T follicular helper cell (primary cell): ENCODE results near the gene ITGA3.

ENCODE experiments used
- DNase-seq: peaks from one replicate; pipeline ENCODE4 v3.0.0-alpha.2; 2020; ENCODE audit warnings: low read depth
- total RNA-seq, 2 experiments: gene quantifications; one replicate each; lab custom pipeline; 2026; lab: John Stamatoyannopoulos, UW

Gene ITGA3
- total RNA-seq = 15.3 to 37.4 reads per million in 2 experiments

- peak; percentile 44 for DNase-seq
Observed at GRCh38 chr17:50055426-50056216, at the start of gene ITGA3. Gene ITGA3 (plus strand): TSS chr17:50056110. CDS start chr17:50056440, 330 bp downstream.

- DNase-seq = no peak
Observed at GRCh38 chr17:50009282-50009681, 46.6 kb upstream of the ITGA3 start.

GRCh38 chr17:50013079-50013478, 42.8 kb upstream of the ITGA3 start:
- DNase-seq = no peak

GRCh38 chr17:50014471-50015088, 41.3 kb upstream of the ITGA3 start:
- DNase-seq = no peak

- no peak for DNase-seq
Observed at GRCh38 chr17:50015146-50015545, 40.8 kb upstream of the ITGA3 start.

GRCh38 chr17:50018909-50019308, 37.0 kb upstream of the ITGA3 start:
- no peak for DNase-seq

GRCh38 chr17:50020841-50021599, 34.9 kb upstream of the ITGA3 start:
- no peak for DNase-seq

GRCh38 chr17:50021681-50022370, 34.1 kb upstream of the ITGA3 start:
- no peak for DNase-seq

- no peak for DNase-seq
Observed at GRCh38 chr17:50022463-50023130, 33.3 kb upstream of the ITGA3 start.

- DNase-seq = no peak
Observed at GRCh38 chr17:50023520-50023919, 32.4 kb upstream of the ITGA3 start.

GRCh38 chr17:50024808-50025207, 31.1 kb upstream of the ITGA3 start:
- DNase-seq = no peak

- DNase-seq = no peak
Observed at GRCh38 chr17:50026046-50026675, 29.7 kb upstream of the ITGA3 start.

- DNase-seq = peak; percentile 62
Observed at GRCh38 chr17:50026837-50027171, 29.1 kb upstream of the ITGA3 start.

- DNase-seq = no peak
Observed at GRCh38 chr17:50027172-50027880, 28.6 kb upstream of the ITGA3 start.

GRCh38 chr17:50027881-50028735, 27.8 kb upstream of the ITGA3 start:
- no peak for DNase-seq

GRCh38 chr17:50028736-50029120, 27.2 kb upstream of the ITGA3 start:
- DNase-seq = no peak

GRCh38 chr17:50029185-50029584, 26.7 kb upstream of the ITGA3 start:
- no peak for DNase-seq

GRCh38 chr17:50033316-50033715, 22.6 kb upstream of the ITGA3 start:
- DNase-seq = no peak

- no peak for DNase-seq
Observed at GRCh38 chr17:50034498-50035364, 21.2 kb upstream of the ITGA3 start.
